Breast epithelium (tissue), 4 donors: Measurements from ENCODE around the gene SLC4A4. TPM values are rescaled to one million over a fixed set of nuclear protein-coding genes. Genes with fewer than 3 reads are reported as not detected.

Source experiments
- DNase-seq, 2 donors: peaks; one replicate each; pipeline ENCODE4 v3.0.0-alpha.2; 2019; ENCODE audit warnings: low spot score in 2 of 2
- H3K27ac ChIP-seq, 2 donors: fragments of 200-600 bp; sonication (generic) in 1 of 2; one replicate each; pipeline ENCODE4 v1.5.1; 2016 to 2019; ENCODE audit warnings: mild to moderate bottlenecking in 1 of 2
- H3K27me3 ChIP-seq, 2 donors: fragments of 200-600 bp; sonication (generic) in 1 of 2; one replicate each; pipeline versions ENCODE4 v1.5.1 to v1.6.0; 2017 to 2019; ENCODE audit warnings: control low read depth in 1 of 2, mild to moderate bottlenecking in 1 of 2
- H3K36me3 ChIP-seq: fragments of 200-600 bp; one replicate; pipeline ENCODE4 v1.5.1; 2019
- H3K4me1 ChIP-seq, 2 donors: fragments of 200-600 bp; sonication (generic); one replicate each; pipeline ENCODE4 v1.5.1; 2016 to 2019; ENCODE audit warnings: control low read depth in 1 of 2
- H3K4me3 ChIP-seq, 3 donors: fragments of 200-600 bp; sonication (generic); 1 replicate in 2 of 3; 2 replicates in 1 of 3; pipeline ENCODE4 v1.5.1; 2016 to 2019; ENCODE audit warnings: mild to moderate bottlenecking in 3 of 3, moderate library complexity in 2 of 3
- H3K9me3 ChIP-seq, 2 donors: fragments of 200-600 bp; sonication (generic) in 1 of 2; one replicate each; pipeline ENCODE4 v1.5.1; 2016 to 2019; ENCODE audit warnings: control low read depth in 1 of 2
- POLR2A ChIP-seq: fragments of 450-650 bp; IDR thresholded peaks from one replicate; pipeline ENCODE4 v1.6.1; 2016; ENCODE audit warnings: antibody characterized with exemption, mild to moderate bottlenecking, moderate library complexity
- POLR2AphosphoS5 ChIP-seq, 3 donors: sonication (generic); formaldehyde crosslinking; IDR thresholded peaks; one replicate each; pipeline ENCODE4 v1.6.1; 2017; ENCODE audit warnings: antibody characterized with exemption in 3 of 3
- intact Hi-C: fragments of 100-400 bp; cut with DNase I; formaldehyde crosslinking; loops from one replicate; pipeline ENCODE4 v1.15.1; 2023; ENCODE audit warnings: low total_unique reads
- total RNA-seq, 3 donors: library from RNA; depleted of rRNA; stranded (reverse); fragments of >200 nt; gene quantifications; one replicate each; pipeline ENCODE4 v1.1.0, GENCODE V29; 2016
- TF ChIP-seq, protein P1 (sequence below), 3 donors: fragments of 450-650 bp; IDR thresholded peaks; one replicate each; pipeline ENCODE4 v1.5.1; 2016 to 2017; ENCODE audit warnings: antibody characterized with exemption in 3 of 3, mild to moderate bottlenecking in 3 of 3, moderate library complexity in 3 of 3

SLC4A4 gene
- total RNA-seq, 3 donors from 2014 or later, result 1.3 to 6.7 (median 1.4) TPM

DNA sequence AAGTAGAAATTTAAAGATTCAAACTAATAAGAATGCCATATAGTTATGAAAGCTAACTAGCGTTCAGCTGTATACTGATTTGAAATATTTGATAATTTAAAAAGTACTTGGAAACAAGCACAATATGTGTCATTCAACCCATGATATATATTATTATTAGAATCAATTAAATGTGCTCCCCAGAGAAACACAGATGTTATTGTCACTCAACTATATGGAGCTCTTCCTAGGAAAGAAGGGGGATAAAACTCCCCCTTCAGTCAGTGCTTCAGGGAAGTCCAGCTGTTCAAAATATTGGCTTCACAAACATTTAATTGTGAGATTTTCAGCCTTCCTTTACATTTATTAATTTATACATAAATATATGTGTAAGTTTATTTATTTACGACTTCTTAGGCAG is 135.9 kb downstream of the SLC4A4 start:
- TF ChIP-seq, protein P1, sequence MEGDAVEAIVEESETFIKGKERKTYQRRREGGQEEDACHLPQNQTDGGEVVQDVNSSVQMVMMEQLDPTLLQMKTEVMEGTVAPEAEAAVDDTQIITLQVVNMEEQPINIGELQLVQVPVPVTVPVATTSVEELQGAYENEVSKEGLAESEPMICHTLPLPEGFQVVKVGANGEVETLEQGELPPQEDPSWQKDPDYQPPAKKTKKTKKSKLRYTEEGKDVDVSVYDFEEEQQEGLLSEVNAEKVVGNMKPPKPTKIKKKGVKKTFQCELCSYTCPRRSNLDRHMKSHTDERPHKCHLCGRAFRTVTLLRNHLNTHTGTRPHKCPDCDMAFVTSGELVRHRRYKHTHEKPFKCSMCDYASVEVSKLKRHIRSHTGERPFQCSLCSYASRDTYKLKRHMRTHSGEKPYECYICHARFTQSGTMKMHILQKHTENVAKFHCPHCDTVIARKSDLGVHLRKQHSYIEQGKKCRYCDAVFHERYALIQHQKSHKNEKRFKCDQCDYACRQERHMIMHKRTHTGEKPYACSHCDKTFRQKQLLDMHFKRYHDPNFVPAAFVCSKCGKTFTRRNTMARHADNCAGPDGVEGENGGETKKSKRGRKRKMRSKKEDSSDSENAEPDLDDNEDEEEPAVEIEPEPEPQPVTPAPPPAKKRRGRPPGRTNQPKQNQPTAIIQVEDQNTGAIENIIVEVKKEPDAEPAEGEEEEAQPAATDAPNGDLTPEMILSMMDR (IDR thresholded peaks at IDR 0.05), result no peak
- no peak for TF ChIP-seq POLR2A
- no peak for TF ChIP-seq POLR2AphosphoS5 (IDR thresholded peaks at IDR 0.05)
- no peak overlapping the region for H3K4me3 ChIP-seq
- intact Hi-C loops, result no loop called here

DNA sequence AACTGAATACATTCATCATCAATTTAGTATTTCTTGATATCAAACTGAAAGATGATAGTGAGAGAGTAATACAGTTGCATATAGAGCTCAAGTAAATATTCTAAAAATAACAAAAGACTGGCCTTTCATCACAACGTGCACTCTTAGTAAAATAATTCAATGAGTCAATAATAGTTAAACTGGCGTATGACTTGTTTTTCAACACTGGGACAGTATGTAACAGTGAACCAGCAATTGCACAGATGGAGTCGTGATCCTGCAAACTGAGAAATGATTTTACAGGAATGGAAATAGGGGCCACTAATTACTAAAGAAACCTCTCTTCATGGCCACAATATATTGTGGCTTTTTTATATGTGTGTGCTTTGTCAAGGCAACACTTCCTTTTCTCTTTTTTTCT is 137.4 kb downstream of the SLC4A4 start:
- H3K4me3 ChIP-seq, result no peak overlapping the region
- intact Hi-C loops, result no loop called here
- H3K27me3 ChIP-seq, result no peaks in the 10 kb centered on the region
- TF ChIP-seq POLR2A, result no peak
- TF ChIP-seq, protein P1 (IDR thresholded peaks at IDR 0.05), result no peak
- TF ChIP-seq POLR2AphosphoS5 (IDR thresholded peaks at IDR 0.05), result no peak
- H3K9me3 ChIP-seq, result no peaks in the 10 kb centered on the region
- DNase-seq, result no peak
- no peaks in the 10 kb centered on the region for H3K4me1 ChIP-seq
- H3K27ac ChIP-seq, result no peak overlapping the region
- H3K36me3 ChIP-seq, result no peaks in the 10 kb centered on the region

More for the DNA sequence above, 135.9 kb downstream of the SLC4A4 start:
- H3K36me3 ChIP-seq, result no peaks in the 10 kb centered on the region
- no peak overlapping the region for H3K27ac ChIP-seq
- H3K4me1 ChIP-seq, result no peaks in the 10 kb centered on the region
- no peaks in the 10 kb centered on the region for H3K9me3 ChIP-seq
- H3K27me3 ChIP-seq, result no peaks in the 10 kb centered on the region
- no peak for DNase-seq

DNA sequence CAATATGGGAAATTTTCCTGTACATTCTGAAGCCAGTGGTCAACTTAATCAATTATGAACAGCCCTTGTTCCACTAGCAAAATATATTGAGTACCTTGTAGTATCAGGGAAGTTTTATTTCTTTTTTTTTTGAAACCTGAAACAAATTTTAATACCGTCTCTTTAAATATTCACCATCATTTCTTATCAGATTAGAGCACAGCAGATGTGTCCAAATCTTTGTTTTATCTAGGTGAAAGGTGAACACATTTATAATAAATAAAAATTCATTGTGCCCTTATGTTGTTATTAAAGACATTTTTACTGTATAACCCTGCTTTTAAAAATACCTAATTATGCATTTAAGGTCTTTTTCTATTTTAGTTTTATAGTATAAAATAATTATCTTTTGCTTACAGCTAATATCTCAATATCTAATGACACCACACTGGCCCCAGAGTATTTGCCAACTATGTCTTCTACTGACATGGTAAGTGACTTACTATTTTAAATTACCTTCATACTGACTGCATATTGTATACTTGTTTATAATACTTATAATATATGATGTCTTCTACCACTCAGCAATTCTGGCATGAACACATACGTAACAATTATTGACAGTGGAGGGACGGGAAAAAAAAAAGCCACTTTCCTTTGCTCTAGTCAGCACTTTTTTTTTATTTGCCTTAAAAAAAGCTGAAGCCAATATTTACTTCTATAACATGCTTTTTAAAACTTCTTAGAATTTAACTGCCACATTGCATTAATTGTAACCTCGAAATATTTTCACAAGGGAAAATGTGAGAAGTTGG is 147.9 kb downstream of the SLC4A4 start:
- TF ChIP-seq, protein P1 (IDR thresholded peaks at IDR 0.05), result no peak
- TF ChIP-seq POLR2A, result no peak
- TF ChIP-seq POLR2AphosphoS5 (IDR thresholded peaks at IDR 0.05), result no peak
- Histone ChIP-seq H3K27me3 (no peaks in the 10 kb centered on the region), H3K4me3 (no peak overlapping the region), H3K36me3 (no peaks in the 10 kb centered on the region), H3K9me3 (no peaks in the 10 kb centered on the region), H3K4me1 (no peaks in the 10 kb centered on the region), H3K27ac (no peak overlapping the region)
- intact Hi-C loops, result no loop called here
- DNase-seq, result no peak

DNA sequence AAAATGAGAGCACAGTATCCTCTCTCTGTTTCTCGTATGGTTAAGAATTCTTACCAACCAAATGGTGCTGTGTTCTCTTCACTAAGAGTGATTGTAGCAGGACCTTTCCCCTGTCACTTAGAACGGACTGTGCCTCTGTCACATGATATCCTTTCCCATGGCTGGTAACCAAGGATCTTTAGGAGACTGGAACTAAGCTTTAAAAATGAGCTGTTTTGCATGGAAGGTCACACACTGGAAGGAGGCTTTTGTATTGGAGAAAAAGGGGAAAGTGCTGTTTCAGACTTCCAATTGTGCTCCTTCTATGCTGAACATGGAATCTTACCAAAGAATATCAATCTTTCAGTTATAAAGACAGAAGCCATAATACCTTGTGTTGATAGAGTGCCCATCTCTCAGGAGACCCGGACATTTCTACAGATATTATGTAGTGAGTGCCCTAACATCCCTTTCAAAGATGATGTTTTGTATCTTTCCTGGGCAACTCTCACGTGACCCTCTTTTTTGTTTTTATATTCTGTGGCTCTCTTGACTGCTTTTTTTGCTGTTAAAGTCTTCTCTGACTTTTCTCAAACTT is 148.6 kb downstream of the SLC4A4 start:
- intact Hi-C loops, result no loop called here

DNA sequence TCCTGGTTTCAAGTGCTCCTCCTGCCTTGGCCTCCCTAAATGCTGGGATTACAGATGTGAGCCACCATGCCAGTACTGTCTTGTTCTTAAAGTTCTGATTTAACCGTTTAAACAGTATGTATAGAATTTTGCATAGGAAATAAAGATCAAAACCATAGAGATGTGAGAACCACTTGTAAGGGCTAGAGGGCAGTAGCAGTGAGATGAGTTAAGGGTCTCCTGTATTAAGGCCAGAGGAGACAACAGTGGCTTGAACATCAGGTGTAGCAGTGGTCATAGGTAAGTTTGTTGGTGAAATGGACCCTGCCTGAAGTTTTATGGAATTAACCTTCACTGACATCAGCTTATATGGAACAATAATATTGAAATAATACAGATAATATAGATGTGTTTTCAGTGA is 155.7 kb downstream of the SLC4A4 start:
- no peaks in the 10 kb centered on the region for H3K4me1 ChIP-seq
- DNase-seq, result no peak
- no peaks in the 10 kb centered on the region for H3K27me3 ChIP-seq
- H3K4me3 ChIP-seq, result no peak overlapping the region
- TF ChIP-seq POLR2A (no peak), POLR2AphosphoS5 (IDR thresholded peaks at IDR 0.05) (no peak)
- TF ChIP-seq, protein P1 (IDR thresholded peaks at IDR 0.05), result no peak
- H3K9me3 ChIP-seq, result no peaks in the 10 kb centered on the region
- intact Hi-C loops, result no loop called here
- H3K27ac ChIP-seq, result no peak overlapping the region
- no peaks in the 10 kb centered on the region for H3K36me3 ChIP-seq

More for the DNA sequence above, 148.6 kb downstream of the SLC4A4 start:
- no peak overlapping the region for H3K27ac ChIP-seq
- no peaks in the 10 kb centered on the region for H3K9me3 ChIP-seq
- DNase-seq, result no peak
- no peaks in the 10 kb centered on the region for H3K27me3 ChIP-seq
- TF ChIP-seq POLR2AphosphoS5 (IDR thresholded peaks at IDR 0.05), result no peak
- no peak for TF ChIP-seq POLR2A
- TF ChIP-seq, protein P1 (IDR thresholded peaks at IDR 0.05), result no peak
- H3K4me1 ChIP-seq, result no peaks in the 10 kb centered on the region
- no peak overlapping the region for H3K4me3 ChIP-seq
- H3K36me3 ChIP-seq, result no peaks in the 10 kb centered on the region
